HG02678 (cell line): ENCODE data around the gene LHX3.
"Not testable (repeated sequence)": the region's sequence is repeated elsewhere in the genome, so short reads cannot be mapped to it uniquely, and the experiment has no call there.

Experiments
- ATAC-seq: cut with Tn5 transposase; IDR thresholded peaks from one replicate; pipeline ENCODE4 v1.9.1; 2021; ENCODE audit warnings: mild to moderate bottlenecking, moderate library complexity; ENCODE audit not compliant: unreplicated experiment

The LHX3 gene

DNA sequence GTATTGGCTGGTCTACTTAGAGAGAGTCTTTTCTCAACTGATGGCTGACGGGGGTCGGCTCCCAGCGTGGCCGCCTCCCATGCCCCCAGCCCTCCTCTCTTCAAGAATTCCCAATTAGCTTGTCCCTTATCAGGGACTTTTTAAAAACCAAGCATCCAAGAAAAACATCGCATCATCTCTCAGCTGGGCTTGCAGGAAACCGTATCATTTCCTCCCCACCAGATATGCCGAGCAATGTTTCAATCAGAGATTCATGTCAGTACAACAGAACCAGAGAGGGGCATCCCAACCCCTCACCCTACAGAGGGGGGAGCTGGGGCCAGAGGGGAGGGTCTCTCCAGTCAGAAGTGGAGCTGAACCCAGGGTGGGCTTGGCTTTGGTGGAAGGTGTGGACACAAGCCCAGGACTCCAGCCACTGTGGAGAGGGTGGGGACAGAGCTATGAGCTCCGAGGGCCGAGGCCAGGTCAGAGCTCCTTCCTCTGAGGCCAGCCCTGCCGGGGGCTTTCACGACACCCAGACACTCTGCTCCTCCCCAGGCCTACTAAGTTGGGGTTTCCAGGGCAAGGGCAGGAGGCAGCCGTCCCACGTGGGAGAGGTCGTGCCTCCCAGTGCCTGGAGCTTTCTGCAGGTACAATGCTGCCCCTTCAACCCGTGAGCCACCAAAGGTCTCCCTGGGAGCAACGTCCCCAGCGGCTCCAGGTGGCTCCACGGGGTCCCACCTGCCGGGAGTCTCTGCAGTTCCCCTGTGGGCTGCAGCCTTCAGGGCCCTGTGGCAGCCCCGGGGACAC lies 47.3 kb downstream of the LHX3 start:
- no peak for ATAC-seq

- ATAC-seq, result no peak
These were observed 48.5 kb downstream of the LHX3 start for GRCh38 chr9:136156209-136157120.

DNA sequence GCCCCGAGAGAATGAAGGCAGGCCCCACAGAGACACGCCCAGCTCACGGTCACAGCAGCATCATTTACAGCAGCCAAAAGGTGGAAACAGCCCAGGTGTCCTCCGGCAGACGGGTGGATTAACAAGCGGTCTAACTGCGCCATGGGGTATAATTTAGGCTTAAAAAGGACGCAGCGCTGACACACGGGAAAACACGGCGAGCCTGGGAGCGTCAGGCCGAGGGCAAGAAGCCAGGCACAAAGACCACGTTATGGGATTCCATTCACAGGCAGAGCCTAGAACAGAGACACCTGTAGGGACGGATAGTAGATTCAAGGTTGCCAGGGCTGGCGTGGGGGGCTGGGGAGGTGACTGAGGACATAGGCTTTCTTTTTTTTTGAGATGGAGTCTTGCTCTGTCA lies 49.4 kb downstream of the LHX3 start:
- ATAC-seq, result no peak

DNA sequence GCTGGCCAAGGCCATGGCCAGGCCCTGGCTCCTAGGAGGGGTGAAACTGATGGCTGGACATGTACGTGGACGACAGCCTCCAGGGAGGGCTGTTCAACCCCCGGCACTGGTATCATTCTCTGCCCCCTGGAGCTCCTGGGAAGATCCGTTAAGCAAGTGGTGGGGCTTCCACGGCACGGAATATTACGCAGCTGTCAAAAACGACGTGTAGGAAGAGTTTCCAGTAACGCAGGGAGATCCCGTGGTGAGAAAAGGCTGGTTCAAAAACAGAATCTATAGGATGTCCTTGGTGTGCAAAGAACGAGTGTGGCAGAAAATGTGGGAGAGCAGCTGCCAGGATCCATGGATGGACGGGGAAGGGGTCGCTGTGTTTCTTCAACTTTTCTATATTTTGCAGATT lies 50.0 kb downstream of the LHX3 start:
- ATAC-seq, result no peak

- no peak for ATAC-seq
These were observed 51.4 kb downstream of the LHX3 start for GRCh38 chr9:136153381-136154065.

DNA sequence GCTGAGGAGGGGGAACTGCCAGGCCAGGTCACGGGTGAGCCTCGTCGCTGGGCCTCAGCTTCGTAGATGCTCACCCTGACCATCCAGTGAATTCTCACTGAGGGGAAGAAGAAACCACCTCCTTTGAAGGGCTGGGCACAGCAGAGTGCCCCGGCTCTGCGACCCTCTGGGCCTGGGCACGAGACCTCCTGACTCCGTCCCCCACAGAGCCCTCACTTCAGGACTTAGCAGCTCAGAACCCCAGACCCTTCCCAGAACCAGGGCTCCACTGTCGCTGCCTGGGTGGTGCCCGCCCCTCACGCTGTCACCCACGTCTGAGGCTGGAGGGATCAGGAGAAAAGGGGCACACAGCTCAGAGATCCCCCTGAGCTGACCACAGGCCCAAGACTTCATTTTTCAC lies 52.0 kb downstream of the LHX3 start:
- no peak for ATAC-seq

DNA sequence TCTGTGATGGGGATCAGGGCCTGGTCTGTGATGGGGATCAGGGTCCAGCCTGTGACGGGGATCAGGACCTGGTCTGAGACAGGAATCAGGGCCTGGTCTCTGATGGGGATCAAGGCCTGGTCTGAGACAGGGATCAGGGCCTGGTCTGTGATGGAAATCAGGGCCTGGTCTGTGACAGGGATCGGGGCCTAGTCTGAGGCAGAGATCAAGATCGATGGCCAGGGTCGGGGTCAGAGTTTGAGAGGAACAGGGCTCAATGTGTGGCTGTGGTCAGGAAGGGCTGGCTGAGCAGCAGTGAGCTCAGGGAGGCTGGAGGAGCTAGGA lies 52.4 kb downstream of the LHX3 start:
- no peak for ATAC-seq

DNA sequence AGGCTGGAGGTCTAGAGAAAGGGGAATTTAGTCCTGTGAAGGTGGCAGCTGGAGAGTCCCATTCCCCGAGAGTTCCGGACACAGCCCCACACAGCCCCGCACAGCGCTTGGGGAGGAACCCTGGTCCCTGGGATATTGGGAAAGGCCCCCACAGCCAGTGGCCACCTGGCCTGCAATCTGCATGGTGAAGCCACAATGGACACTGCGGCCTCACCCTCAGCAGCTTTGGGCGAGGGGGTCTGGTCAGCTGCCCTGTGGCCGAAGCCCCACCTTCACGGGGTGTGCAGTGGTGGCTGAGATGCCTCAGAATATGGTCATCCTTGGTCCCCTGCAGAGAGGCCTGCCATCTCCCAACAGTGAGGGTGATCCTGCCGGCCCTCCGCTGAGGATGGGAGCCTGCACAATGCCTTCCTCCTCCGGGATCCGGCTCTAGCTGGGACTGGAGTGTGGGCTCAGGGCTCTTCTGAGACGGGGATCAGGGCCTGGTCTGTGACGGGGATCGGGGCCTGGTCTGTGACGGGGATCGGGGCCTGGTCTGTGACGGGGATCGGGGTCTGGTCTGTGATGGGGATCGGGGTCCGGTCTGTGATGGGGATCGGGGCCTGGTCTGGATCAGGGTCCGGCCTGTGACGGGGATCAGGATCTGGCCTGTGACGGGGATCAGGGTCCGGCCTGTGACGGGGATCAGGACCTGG lies 52.9 kb downstream of the LHX3 start:
- ATAC-seq, result no peak

DNA sequence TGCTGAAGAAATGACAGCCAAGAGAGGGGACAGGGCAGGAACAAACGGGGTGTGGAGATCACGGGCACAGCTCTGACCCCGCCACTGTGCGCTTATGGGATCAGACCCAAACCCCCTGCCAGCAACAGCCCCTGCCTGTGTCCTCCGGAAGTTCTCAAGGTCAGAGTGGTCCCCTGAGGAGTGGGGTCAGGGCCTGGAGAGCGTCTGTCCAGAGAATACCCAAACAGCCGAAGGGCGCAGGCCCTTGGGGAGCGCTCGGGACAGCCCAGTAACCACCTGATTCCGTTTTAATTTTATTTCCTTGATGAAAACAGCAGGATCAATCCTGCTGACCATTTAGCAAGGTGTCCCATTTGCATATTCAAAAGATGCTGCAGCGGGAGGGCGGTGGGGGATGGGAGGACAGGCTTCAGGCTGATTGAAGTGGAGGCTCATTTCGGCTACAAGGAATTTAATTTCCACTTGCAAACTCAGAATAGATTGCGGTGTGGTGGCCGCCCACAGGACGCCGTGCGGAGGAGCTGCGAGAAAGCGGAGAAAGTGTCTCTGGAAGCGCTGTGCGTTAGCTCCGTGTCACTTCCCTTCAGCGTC lies 53.6 kb downstream of the LHX3 start:
- ATAC-seq, result no peak

DNA sequence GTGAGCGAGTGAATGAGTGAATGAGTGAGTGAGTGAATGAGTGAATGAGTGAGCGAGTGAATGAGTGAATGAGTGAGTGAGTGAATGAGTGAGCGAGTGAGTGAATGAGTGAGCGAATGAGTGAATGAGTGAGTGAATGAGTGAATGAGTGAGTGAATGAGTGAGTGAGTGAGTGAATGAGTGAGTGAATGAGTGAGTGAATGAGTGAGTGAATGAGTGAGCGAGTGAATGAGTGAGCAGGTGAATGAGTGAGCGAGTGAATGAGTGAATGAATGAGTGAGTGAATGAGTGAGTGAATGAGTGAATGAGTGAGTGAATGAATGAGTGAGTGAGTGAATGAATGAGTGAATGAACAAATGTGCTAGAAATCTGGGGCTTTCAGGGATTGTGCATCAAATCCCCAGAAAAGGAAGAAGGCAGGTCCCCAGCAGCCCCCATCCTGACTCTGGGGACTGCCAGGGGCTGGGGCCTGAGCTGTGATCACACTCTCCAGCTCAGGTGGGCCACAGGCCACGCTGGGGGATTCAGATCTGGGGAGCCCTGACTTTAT lies 54.2 kb downstream of the LHX3 start:
- ATAC-seq, result not testable (repeated sequence)

GRCh38 chr9:136149853-136150252 lies 55.1 kb downstream of the LHX3 start:
- ATAC-seq, result no peak

DNA sequence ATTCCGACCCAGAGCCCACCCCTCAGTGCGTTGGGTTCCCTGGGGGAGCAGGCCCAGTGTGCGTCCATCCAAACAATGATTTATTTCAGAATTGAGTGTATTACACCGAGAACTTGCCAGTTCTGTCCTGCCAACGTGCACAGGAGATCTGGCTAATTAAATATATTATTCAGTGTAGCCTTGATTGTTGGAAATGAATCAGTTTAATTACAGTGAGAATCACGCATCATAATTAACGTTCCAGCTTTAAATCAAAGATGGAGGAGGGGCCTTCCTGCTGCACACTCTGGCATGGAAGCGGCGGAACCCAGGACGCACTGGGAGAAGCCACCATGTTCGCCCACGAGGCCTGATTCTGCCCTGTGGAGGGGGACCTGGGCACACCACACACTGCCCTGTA lies 55.6 kb downstream of the LHX3 start:
- ATAC-seq, result no peak

DNA sequence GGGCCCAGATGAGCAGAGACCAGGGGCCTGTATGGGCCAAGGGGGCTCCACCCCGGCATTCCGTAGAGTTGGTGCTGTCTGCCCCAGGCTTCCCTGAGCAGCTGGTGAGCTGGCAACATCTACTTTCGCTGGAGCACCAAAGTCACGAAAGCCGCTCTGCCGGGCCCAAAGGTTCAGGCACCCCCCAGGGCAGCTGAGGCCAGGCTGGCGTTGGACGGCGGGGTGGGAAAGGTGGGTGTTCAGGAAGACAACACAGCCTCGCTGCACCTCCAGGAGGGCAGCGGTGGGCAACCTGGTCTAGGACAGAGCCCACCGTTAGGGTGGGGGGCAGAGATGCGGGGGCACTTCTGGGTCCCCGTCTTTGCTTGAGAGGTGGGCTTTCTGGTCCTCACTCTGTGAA lies 56.2 kb downstream of the LHX3 start:
- no peak for ATAC-seq

GRCh38 chr9:136147890-136148714 lies 56.8 kb downstream of the LHX3 start:
- ATAC-seq, result no peak

DNA sequence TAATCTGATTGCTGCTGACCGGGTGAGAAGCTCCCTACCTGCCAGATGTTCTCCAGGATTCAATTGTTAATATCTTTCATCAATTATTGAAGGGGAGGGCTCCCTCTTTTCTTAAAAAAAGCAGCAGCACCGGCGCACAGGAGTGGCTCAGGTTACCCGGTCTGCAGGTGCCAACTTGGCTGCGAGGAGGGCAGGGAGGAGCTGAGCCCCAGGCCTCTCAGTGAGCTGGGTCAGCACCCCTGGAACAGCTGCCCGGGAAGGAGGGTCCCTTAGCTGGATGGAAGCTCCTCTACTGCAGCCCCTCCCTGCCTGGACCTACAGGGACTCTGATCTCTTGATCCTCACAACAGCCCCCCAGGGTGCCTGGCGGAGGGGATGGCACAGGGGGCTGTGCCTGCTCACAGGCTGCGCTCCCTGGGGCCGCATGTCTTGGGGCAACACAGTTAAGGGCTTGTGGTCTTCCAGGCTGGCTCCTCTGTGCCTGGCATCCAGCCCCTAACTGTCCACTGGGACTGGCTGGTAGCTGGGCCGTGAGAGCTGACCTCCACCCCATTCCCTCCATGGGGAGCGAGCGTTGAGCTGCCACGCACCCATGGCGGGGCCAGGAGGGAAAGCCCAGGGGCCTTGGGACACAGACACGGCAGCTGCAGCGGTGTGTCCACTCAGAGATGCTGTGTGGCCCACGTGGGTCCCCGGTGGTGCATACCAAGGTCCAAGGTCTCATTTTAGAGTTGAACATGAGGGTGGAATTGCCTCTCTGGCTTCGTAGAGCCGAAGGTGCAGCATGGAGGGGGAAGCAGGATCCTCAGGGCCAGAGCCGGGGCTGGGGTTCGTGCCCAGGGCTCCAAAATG lies 57.7 kb downstream of the LHX3 start:
- ATAC-seq, result no peak
